Measurements from ENCODE around the gene KLF11. TPM values are rescaled to one million over a fixed set of nuclear protein-coding genes. Genes with fewer than 3 reads are reported as not detected.

Gene KLF11
- total and polyA plus RNA-seq, 2 of the 8 experiments (the other 6 are each of a cell fraction or from before 2014, with no cell fraction given) = 6.4 to 10.1 TPM

DNA sequence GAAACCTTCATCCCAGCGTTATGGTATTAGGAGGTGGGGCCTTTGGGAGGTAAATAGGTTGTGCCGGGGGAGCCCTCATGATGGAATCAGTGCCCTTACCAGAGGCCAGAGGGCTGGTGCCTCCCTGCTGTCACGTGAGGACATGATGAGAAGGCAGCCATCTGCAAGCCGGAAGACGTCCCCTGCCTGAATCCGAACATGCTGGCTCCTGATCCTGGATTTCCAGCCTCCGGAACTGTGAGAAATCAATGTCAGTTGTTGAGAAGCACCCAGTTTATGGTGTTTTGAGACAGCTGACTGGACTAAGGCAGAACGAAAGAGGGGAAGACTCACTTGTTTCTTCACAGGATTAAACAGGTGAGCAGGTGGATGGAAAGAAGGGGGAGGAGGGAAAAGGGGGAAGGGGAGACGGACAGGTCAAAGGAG lies 13.0 kb upstream of the KLF11 start:
- no peaks in the 10 kb centered on the region for H3K36me3 ChIP-seq (ENCODE audit: control insufficient read depth in 2 of 4, insufficient read depth in 4 of 4, low read length in 3 of 4)
- H3K14ac ChIP-seq (ENCODE audit: insufficient read length) = no peak overlapping the region
- H3K9me3 ChIP-seq (ENCODE audit: insufficient read depth in 2 of 2, low read depth in 1 of 2, low read length in 1 of 2) = no peaks in the 10 kb centered on the region
- H3K23ac ChIP-seq (ENCODE audit: insufficient read length) = no peak overlapping the region
- FAIRE-seq (no peak), DNase-seq (ENCODE audit: low read depth in 1 of 2, low spot score in 2 of 2) (no peak)
- H3K79me1 ChIP-seq (ENCODE audit: low read depth, low read length) = no peaks in the 10 kb centered on the region
- no peak overlapping the region for H2BK5ac ChIP-seq (ENCODE audit: low read depth, low read length)
- 0 out of 2 replicates have a peak overlapping the region, but pooled peaks have one; percentile 86 for H2BK20ac ChIP-seq (ENCODE audit: low read length)
- no peaks in the 10 kb centered on the region for H3K23me2 ChIP-seq (ENCODE audit: low read depth, low read length)
- no peak overlapping the region for H3K18ac ChIP-seq (ENCODE audit: extremely low read depth, low read length)
- peaks cover 0 to 17% (median 7%) of the 10 kb centered on the region in 4 experiments; a peak in 6 of 7 replicates for H3K4me1 ChIP-seq (replicated peaks in 1 of 4; ENCODE audit: control insufficient read depth in 3 of 4, insufficient read depth in 4 of 4, low read length in 3 of 4)
- peak overlapping the region; percentile 81; the same call in 1 of the 2 replicates for H2BK12ac ChIP-seq (ENCODE audit: low read depth, low read length)
- POLR2A ChIA-PET (ENCODE audit: partially characterized antibody) = interaction anchor here (1.6 to 1.8 kb wide), 2 partner anchors 10 to 11 kb away, joined by 4 to 7 read pairs; no protein-coding TSS in a partner anchor
- no peak overlapping the region for H3K56ac ChIP-seq (replicated peaks; ENCODE audit: insufficient read length, low read depth, low read length)
- H3K27ac ChIP-seq (ENCODE audit: low read depth, low read length) = no peak overlapping the region
- no peak overlapping the region for H3K4me3 ChIP-seq (ENCODE audit: extremely low read depth in 1 of 4, insufficient read depth in 2 of 4, low read depth in 3 of 4, low read length in 4 of 4)
- no peak overlapping the region for H3K4me2 ChIP-seq (ENCODE audit: insufficient read depth in 1 of 2, low read depth in 2 of 2, low read length in 2 of 2)
- no peaks in the 10 kb centered on the region for H3K27me3 ChIP-seq (replicated peaks in 1 of 4; ENCODE audit: control insufficient read depth in 3 of 4, extremely low read depth in 1 of 4, insufficient read depth in 3 of 4, low read length in 3 of 4)
- no peaks in the 10 kb centered on the region for H4K20me1 ChIP-seq (replicated peaks in 1 of 2; ENCODE audit: control insufficient read depth in 1 of 2, insufficient read depth in 2 of 2, low read length in 2 of 2)
- CTCF ChIA-PET (ENCODE audit: partially characterized antibody) = interaction anchor here (0.7 to 7.5 kb wide), 8 partner anchors 10 to 261 kb away, joined by 3 to 46 read pairs (median 7); no protein-coding TSS in a partner anchor
- no peak overlapping the region for H4K91ac ChIP-seq (replicated peaks; ENCODE audit: insufficient read length, low read length)
- H3K79me2 ChIP-seq (ENCODE audit: control insufficient read depth in 1 of 2, insufficient read depth in 2 of 2, low read length in 2 of 2) = no peaks in the 10 kb centered on the region
- 75% methylated on average over 9 of the region's 9 CpGs; no CpG with 5 or more reads in 1 of the 2 experiments for WGBS, 2 experiments (ENCODE audit: extremely low coverage in 1 of 2, insufficient coverage in 1 of 2, insufficient read length in 1 of 2, insufficient replicate concordance in 2 of 2, low coverage in 1 of 2, low lambda C conversion rate in 2 of 2, missing lambda C conversion rate in 1 of 2)
- peak overlapping the region; percentile 88; the same call in 1 of the 2 replicates for H2BK15ac ChIP-seq (ENCODE audit: low read length)
- H2BK120ac ChIP-seq (replicated peaks; ENCODE audit: low read depth, low read length) = no peak overlapping the region
- no peak overlapping the region for H3K4ac ChIP-seq (replicated peaks; ENCODE audit: insufficient read length, low read depth, low read length)
- TF ChIP-seq FOSL1 (IDR thresholded peaks at IDR 0.05; ENCODE audit: insufficient read depth, low read depth, low read length) (no peak), SP1 (IDR thresholded peaks at IDR 0.05; ENCODE audit: low read depth, low read length) (no peak), CBX5 (IDR thresholded peaks at IDR 0.05; ENCODE audit: low read depth, low read length) (no peak), MAFK (IDR thresholded peaks at IDR 0.05; ENCODE audit: low read depth, low read length) (no peak), ATF2 (IDR thresholded peaks at IDR 0.05; ENCODE audit: low read length) (no peak), EGR1 (IDR thresholded peaks at IDR 0.05; ENCODE audit: borderline replicate concordance, low read depth, low read length) (no peak), HDAC2 (IDR thresholded peaks at IDR 0.05; ENCODE audit: borderline replicate concordance in 1 of 2, low read depth in 2 of 2, low read length in 2 of 2) (no peak), TBP (IDR thresholded peaks at IDR 0.05; ENCODE audit: low read depth, low read length) (no peak)
- TF ChIP-seq, protein P1, sequence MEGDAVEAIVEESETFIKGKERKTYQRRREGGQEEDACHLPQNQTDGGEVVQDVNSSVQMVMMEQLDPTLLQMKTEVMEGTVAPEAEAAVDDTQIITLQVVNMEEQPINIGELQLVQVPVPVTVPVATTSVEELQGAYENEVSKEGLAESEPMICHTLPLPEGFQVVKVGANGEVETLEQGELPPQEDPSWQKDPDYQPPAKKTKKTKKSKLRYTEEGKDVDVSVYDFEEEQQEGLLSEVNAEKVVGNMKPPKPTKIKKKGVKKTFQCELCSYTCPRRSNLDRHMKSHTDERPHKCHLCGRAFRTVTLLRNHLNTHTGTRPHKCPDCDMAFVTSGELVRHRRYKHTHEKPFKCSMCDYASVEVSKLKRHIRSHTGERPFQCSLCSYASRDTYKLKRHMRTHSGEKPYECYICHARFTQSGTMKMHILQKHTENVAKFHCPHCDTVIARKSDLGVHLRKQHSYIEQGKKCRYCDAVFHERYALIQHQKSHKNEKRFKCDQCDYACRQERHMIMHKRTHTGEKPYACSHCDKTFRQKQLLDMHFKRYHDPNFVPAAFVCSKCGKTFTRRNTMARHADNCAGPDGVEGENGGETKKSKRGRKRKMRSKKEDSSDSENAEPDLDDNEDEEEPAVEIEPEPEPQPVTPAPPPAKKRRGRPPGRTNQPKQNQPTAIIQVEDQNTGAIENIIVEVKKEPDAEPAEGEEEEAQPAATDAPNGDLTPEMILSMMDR (IDR thresholded peaks at IDR 0.05; ENCODE audit: control extremely low read depth in 1 of 3, insufficient read depth in 1 of 3, low read depth in 1 of 3, low read length in 3 of 3) = no peak
- no peak overlapping the region for H4K8ac ChIP-seq (ENCODE audit: extremely low read depth, insufficient read depth, low read length)
- H2AFZ ChIP-seq (ENCODE audit: low read length) = peak overlapping the region; percentile 73; the same call in 1 of the 2 replicates
- H2AK5ac ChIP-seq (ENCODE audit: low read depth, low read length) = no peak overlapping the region
- H3K9ac ChIP-seq (replicated peaks in 1 of 4; ENCODE audit: extremely low read depth in 1 of 4, low read depth in 3 of 4, low read length in 3 of 4) = no peak overlapping the region; a peak in 1 of 7 replicates
- no peak overlapping the region for H4K5ac ChIP-seq (ENCODE audit: insufficient read length, low read depth, low read length)
